Measurements from ENCODE around the gene ITGB5. TPM values are rescaled to one million over a fixed set of nuclear protein-coding genes. Genes with fewer than 3 reads are reported as not detected.

Gene ITGB5
- total RNA-seq, 1 experiment from 2014 or later, result 77.8 TPM

DNA sequence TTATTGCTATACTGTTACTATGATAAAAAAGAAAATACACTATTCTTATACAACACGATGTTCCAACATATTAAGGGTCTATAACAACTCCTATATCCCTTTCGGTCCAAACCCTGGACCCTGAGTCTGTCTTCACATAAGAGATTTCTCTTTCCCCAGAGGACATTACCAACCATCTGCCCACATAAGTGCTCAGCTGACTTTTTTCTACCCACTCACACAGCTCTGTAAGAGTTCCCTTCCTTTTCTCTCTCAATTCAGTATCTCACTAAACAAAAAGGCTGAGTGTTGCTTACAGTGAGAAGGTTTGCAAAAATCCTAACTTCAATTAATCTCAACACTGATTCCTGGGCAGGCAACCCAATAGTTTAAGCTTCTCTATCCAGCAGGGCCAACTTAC is 30.5 kb downstream of the ITGB5 start:
- POLR2A ChIA-PET, result no interaction called here
- H3K27ac ChIP-seq (ENCODE audit: low read depth, low read length), result no peak overlapping the region

DNA sequence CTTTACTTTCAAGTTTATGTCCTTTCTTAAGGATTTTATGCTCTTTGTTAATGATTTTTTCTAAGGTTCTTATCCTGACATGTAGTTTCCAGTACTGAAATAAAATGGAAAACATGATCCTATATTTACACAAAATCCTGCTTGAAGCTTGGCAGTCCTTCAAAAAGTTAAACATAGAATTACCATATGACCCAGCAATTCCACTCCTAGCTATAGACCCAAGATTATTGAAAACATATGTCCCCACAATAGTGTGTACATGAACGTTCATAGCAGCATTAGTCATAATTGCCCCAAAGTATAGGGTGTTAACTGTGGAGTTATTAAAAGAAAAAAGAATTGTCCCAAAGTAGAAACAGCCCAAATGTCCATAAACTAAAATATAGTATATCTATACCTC is 33.2 kb downstream of the ITGB5 start:
- no peak for TF ChIP-seq RAD21 (IDR thresholded peaks at IDR 0.05; ENCODE audit: low read depth)
- TF ChIP-seq JUND (IDR thresholded peaks at IDR 0.05), result no peak
- no peak for TF ChIP-seq SRF (IDR thresholded peaks at IDR 0.05; ENCODE audit: low read depth)
- TF ChIP-seq, protein P1, sequence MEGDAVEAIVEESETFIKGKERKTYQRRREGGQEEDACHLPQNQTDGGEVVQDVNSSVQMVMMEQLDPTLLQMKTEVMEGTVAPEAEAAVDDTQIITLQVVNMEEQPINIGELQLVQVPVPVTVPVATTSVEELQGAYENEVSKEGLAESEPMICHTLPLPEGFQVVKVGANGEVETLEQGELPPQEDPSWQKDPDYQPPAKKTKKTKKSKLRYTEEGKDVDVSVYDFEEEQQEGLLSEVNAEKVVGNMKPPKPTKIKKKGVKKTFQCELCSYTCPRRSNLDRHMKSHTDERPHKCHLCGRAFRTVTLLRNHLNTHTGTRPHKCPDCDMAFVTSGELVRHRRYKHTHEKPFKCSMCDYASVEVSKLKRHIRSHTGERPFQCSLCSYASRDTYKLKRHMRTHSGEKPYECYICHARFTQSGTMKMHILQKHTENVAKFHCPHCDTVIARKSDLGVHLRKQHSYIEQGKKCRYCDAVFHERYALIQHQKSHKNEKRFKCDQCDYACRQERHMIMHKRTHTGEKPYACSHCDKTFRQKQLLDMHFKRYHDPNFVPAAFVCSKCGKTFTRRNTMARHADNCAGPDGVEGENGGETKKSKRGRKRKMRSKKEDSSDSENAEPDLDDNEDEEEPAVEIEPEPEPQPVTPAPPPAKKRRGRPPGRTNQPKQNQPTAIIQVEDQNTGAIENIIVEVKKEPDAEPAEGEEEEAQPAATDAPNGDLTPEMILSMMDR (IDR thresholded peaks at IDR 0.05 in 2 of 3, conservative IDR thresholded peaks at IDR 0.05 in 1 of 3; ENCODE audit: borderline replicate concordance in 1 of 3, insufficient read depth in 1 of 3, low read depth in 2 of 3, low read length in 2 of 3), result no peak
- TF ChIP-seq SIN3A (IDR thresholded peaks at IDR 0.05; ENCODE audit: low read depth), result no peak
- TF ChIP-seq, protein P2, sequence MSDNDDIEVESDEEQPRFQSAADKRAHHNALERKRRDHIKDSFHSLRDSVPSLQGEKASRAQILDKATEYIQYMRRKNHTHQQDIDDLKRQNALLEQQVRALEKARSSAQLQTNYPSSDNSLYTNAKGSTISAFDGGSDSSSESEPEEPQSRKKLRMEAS (IDR thresholded peaks at IDR 0.05), result no peak
- TF ChIP-seq YY1 (IDR thresholded peaks at IDR 0.05; ENCODE audit: extremely low read depth, insufficient replicate concordance, low read depth, low read length), result no peak
- TF ChIP-seq, protein P3, sequence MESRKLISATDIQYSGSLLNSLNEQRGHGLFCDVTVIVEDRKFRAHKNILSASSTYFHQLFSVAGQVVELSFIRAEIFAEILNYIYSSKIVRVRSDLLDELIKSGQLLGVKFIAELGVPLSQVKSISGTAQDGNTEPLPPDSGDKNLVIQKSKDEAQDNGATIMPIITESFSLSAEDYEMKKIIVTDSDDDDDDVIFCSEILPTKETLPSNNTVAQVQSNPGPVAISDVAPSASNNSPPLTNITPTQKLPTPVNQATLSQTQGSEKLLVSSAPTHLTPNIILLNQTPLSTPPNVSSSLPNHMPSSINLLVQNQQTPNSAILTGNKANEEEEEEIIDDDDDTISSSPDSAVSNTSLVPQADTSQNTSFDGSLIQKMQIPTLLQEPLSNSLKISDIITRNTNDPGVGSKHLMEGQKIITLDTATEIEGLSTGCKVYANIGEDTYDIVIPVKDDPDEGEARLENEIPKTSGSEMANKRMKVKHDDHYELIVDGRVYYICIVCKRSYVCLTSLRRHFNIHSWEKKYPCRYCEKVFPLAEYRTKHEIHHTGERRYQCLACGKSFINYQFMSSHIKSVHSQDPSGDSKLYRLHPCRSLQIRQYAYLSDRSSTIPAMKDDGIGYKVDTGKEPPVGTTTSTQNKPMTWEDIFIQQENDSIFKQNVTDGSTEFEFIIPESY (IDR thresholded peaks at IDR 0.05; ENCODE audit: extremely low read depth, insufficient replicate concordance, low read length), result no peak
- no peak for TF ChIP-seq FOSL1 (IDR thresholded peaks at IDR 0.05; ENCODE audit: low read depth)
- no TSS peak for BruUV-seq (replicated peaks)
- DNase-seq (ENCODE audit: low read depth, low spot score), result no peak

More for the DNA sequence above, 30.5 kb downstream of the ITGB5 start:
- ATAC-seq (no peak), DNase-seq (ENCODE audit: low read depth, low spot score) (no peak)
- ChIA-PET RAD21 (ENCODE audit: low non-redundant PET in 1 of 2, low total read pairs in 2 of 2, uncharacterized antibody in 2 of 2, unreplicated experiment in 2 of 2) (no interaction called here), CTCF (no interaction called here)
- Histone ChIP-seq H2AFZ (ENCODE audit: low read depth, low read length, poor library complexity, severe bottlenecking) (no peak overlapping the region), H3K9ac (ENCODE audit: low read length) (no peak overlapping the region), H3K79me2 (ENCODE audit: insufficient read depth, low read length) (no peaks in the 10 kb centered on the region; the same call in 1 of the 2 replicates), H3K9me3 (ENCODE audit: control insufficient read depth in 1 of 2, insufficient read depth in 1 of 2, low read depth in 1 of 2, low read length in 2 of 2) (no peaks in the 10 kb centered on the region), H3K4me2 (ENCODE audit: low read length) (no peak overlapping the region), H3K36me3 (ENCODE audit: control insufficient read depth in 1 of 2, insufficient read depth in 2 of 2, low read length in 2 of 2) (0 out of 4 replicates have a peak, but pooled peaks cover 0 to 3% of the 10 kb centered on the region in 2 experiments), H3K27me3 (ENCODE audit: insufficient read depth, low read length) (no peaks in the 10 kb centered on the region), H3K4me3 (replicated peaks in 1 of 2; ENCODE audit: low read depth in 1 of 2, low read length in 2 of 2) (no peak overlapping the region), H3K9me2 (ENCODE audit: insufficient read depth) (no peaks in the 10 kb centered on the region), H4K20me1 (ENCODE audit: insufficient read depth) (no peaks in the 10 kb centered on the region), H3K4me1 (ENCODE audit: control insufficient read depth in 1 of 2, insufficient read depth in 2 of 2, low read length in 2 of 2) (peaks cover 16 to 31% of the 10 kb centered on the region in 2 experiments)
- TF ChIP-seq EZH2 (IDR thresholded peaks at IDR 0.05) (no peak), POLR2A (IDR thresholded peaks at IDR 0.05; ENCODE audit: borderline replicate concordance, extremely low read depth, insufficient read depth, insufficient read length) (no peak), EGR1 (IDR thresholded peaks at IDR 0.05; ENCODE audit: low read depth) (no peak), ZNF274 (IDR thresholded peaks at IDR 0.05; ENCODE audit: low read depth, low read length) (no peak), TCF7L2 (IDR thresholded peaks at IDR 0.05; ENCODE audit: borderline replicate concordance, extremely low read depth, insufficient read depth, insufficient read length) (no peak), POLR2AphosphoS5 (IDR thresholded peaks at IDR 0.05; ENCODE audit: low read depth, low read length) (no peak), JUND (IDR thresholded peaks at IDR 0.05) (no peak)
- TF ChIP-seq, protein P4, sequence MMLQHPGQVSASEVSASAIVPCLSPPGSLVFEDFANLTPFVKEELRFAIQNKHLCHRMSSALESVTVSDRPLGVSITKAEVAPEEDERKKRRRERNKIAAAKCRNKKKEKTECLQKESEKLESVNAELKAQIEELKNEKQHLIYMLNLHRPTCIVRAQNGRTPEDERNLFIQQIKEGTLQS (IDR thresholded peaks at IDR 0.05), result no peak
- BruUV-seq (replicated peaks), result no TSS peak
- intact Hi-C loops (cut with micrococcal nuclease), result no loop called here

More for the DNA sequence above, 33.2 kb downstream of the ITGB5 start:
- Histone ChIP-seq H3K4me1 (ENCODE audit: control insufficient read depth in 1 of 2, insufficient read depth in 2 of 2, low read length in 2 of 2) (peaks cover 0 to 6% of the 10 kb centered on the region in 2 experiments; a peak in 2 of 4 replicates), H2AFZ (ENCODE audit: low read depth, low read length, poor library complexity, severe bottlenecking) (no peak overlapping the region), H3K36me3 (ENCODE audit: control insufficient read depth in 1 of 2, insufficient read depth in 2 of 2, low read length in 2 of 2) (0 out of 4 replicates have a peak, but pooled peaks cover 0 to 3% of the 10 kb centered on the region in 2 experiments), H3K9ac (ENCODE audit: low read length) (no peak overlapping the region), H4K20me1 (ENCODE audit: insufficient read depth) (no peaks in the 10 kb centered on the region), H3K9me3 (ENCODE audit: control insufficient read depth in 1 of 2, insufficient read depth in 1 of 2, low read depth in 1 of 2, low read length in 2 of 2) (no peaks in the 10 kb centered on the region), H3K4me3 (replicated peaks in 1 of 2; ENCODE audit: low read depth in 1 of 2, low read length in 2 of 2) (no peak overlapping the region), H3K79me2 (ENCODE audit: insufficient read depth, low read length) (no peaks in the 10 kb centered on the region), H3K27me3 (ENCODE audit: insufficient read depth, low read length) (no peaks in the 10 kb centered on the region), H3K27ac (ENCODE audit: low read depth, low read length) (no peak overlapping the region), H3K9me2 (ENCODE audit: insufficient read depth) (no peaks in the 10 kb centered on the region), H3K4me2 (ENCODE audit: low read length) (no peak overlapping the region)
- ChIA-PET POLR2A (no interaction called here), RAD21 (ENCODE audit: low non-redundant PET in 1 of 2, low total read pairs in 2 of 2, uncharacterized antibody in 2 of 2, unreplicated experiment in 2 of 2) (no interaction called here), CTCF (no interaction called here)
- intact Hi-C loops (cut with micrococcal nuclease), result no loop called here
- no peak for ATAC-seq
